ENCODE measurements around the gene CEP72.

The CEP72 gene

DNA sequence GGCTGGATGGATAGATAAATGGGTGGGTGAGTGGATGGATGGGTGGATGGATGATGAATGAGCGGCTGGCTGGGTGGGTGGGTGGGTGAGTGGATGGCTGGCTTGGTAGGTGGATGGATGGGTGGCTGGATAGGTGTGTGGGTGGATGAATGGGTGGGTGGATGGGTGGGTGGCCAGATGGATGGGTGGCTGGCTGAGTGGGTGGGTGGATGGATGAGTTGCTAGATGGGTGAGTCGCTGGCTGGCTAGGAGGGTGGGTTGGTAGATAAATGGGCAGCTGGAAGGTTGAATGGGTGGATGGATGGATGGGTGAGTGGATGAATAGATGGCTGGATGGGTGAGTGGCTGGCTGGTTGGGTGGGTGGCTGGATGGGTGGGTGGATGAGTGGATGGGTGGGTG is 27.9 kb upstream of the CEP72 start:
- H3K4me3 ChIP-seq (ENCODE audit: low read depth in 1 of 2, low read length in 1 of 2): no peak overlapping the region
- H3K36me3 ChIP-seq: no peaks in the 10 kb centered on the region
- H3K9me3 ChIP-seq: no peaks in the 10 kb centered on the region
- H3K27me3 ChIP-seq: peaks cover 61% of the 10 kb centered on the region
- no peaks in the 10 kb centered on the region for H3K4me1 ChIP-seq (ENCODE audit: control insufficient read depth in 1 of 2, insufficient read depth in 1 of 2, low read depth in 1 of 2, low read length in 1 of 2)
- TF ChIP-seq, protein P1, sequence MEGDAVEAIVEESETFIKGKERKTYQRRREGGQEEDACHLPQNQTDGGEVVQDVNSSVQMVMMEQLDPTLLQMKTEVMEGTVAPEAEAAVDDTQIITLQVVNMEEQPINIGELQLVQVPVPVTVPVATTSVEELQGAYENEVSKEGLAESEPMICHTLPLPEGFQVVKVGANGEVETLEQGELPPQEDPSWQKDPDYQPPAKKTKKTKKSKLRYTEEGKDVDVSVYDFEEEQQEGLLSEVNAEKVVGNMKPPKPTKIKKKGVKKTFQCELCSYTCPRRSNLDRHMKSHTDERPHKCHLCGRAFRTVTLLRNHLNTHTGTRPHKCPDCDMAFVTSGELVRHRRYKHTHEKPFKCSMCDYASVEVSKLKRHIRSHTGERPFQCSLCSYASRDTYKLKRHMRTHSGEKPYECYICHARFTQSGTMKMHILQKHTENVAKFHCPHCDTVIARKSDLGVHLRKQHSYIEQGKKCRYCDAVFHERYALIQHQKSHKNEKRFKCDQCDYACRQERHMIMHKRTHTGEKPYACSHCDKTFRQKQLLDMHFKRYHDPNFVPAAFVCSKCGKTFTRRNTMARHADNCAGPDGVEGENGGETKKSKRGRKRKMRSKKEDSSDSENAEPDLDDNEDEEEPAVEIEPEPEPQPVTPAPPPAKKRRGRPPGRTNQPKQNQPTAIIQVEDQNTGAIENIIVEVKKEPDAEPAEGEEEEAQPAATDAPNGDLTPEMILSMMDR (IDR thresholded peaks at IDR 0.05): no peak
- no peak overlapping the region for H3K27ac ChIP-seq

- TF ChIP-seq, protein P1 (IDR thresholded peaks at IDR 0.05): no peak
- Histone ChIP-seq H3K4me3 (ENCODE audit: low read depth in 1 of 2, low read length in 1 of 2) (no peak overlapping the region), H3K9me3 (no peaks in the 10 kb centered on the region), H3K36me3 (no peaks in the 10 kb centered on the region), H3K27ac (no peak overlapping the region), H3K27me3 (peaks cover 55% of the 10 kb centered on the region), H3K4me1 (ENCODE audit: control insufficient read depth in 1 of 2, insufficient read depth in 1 of 2, low read depth in 1 of 2, low read length in 1 of 2) (no peaks in the 10 kb centered on the region)
These were observed 27.3 kb upstream of the CEP72 start for GRCh38 chr5:584846-585245.

GRCh38 chr5:585556-585955 is 26.6 kb upstream of the CEP72 start:
- TF ChIP-seq, protein P1 (IDR thresholded peaks at IDR 0.05): no peak
- H3K36me3 ChIP-seq: no peaks in the 10 kb centered on the region
- H3K4me1 ChIP-seq (ENCODE audit: control insufficient read depth in 1 of 2, insufficient read depth in 1 of 2, low read depth in 1 of 2, low read length in 1 of 2): no peaks in the 10 kb centered on the region
- H3K4me3 ChIP-seq (ENCODE audit: low read depth in 1 of 2, low read length in 1 of 2): no peak overlapping the region
- no peak overlapping the region for H3K27ac ChIP-seq
- H3K27me3 ChIP-seq: peaks cover 53% of the 10 kb centered on the region
- no peaks in the 10 kb centered on the region for H3K9me3 ChIP-seq

DNA sequence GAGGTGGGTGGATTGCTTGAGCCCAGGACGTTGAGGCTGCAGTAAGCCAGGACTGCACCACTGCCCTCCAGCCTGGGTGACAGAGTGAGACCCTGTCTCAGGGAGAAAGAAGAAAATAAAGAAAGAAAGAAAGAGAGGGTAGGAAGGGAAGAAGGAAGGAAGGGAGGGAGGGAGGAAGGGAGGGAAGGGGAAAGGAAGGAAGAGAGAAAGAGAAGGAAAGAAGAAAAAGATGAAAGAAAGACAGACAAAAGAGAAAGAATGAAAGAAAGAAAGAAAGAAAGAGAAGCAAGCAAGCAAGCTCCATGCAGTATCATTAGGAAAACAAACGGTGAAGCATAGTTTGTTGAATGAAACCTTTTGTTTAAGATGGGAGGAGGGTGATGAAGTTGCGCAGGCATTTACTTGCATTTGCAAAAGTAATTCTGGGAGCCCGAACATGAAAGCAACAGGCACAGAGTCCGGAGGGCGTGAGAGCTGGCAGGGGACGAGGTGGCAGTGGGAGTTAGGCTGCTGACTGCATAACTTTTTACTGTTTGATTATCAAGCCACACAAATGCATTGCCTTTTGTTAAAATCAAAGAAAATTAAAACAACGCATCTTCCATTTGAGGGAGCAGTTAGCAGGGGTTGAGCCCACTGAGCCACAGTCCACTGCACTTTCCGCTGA is 26.0 kb upstream of the CEP72 start:
- Histone ChIP-seq H3K27me3 (peaks cover 52% of the 10 kb centered on the region), H3K4me3 (ENCODE audit: low read depth in 1 of 2, low read length in 1 of 2) (no peak overlapping the region), H3K9me3 (no peaks in the 10 kb centered on the region), H3K27ac (no peak overlapping the region), H3K4me1 (ENCODE audit: control insufficient read depth in 1 of 2, insufficient read depth in 1 of 2, low read depth in 1 of 2, low read length in 1 of 2) (no peaks in the 10 kb centered on the region), H3K36me3 (no peaks in the 10 kb centered on the region)
- TF ChIP-seq, protein P1 (IDR thresholded peaks at IDR 0.05): no peak

DNA sequence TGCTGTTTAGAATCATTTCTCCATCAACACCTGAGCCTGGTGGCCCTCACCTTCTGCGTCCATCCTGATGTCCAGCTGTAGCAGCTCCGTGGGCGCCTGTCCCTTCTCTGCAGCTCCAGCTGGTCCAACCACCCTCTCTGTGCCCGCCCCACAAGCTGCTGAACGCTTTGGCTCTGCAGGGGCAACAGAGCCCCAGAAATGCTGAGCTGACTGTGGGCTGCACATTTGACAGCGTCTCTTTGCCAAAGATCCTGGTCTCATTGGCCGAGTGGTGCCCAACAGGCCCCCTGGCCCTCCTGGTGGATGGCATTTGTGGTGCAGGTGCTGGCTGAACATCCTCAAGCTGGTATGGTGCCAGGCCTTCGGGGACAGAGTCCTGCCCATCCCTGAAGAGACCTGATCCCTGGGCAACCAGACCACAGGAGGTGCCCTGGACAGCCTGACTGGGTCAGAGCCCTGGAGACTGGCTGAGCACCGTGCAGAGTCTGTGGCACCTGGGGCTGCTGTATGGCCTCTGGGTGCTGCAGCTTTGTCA is 25.3 kb upstream of the CEP72 start:
- Histone ChIP-seq H3K27me3 (peaks cover 50% of the 10 kb centered on the region), H3K27ac (no peak overlapping the region), H3K4me1 (ENCODE audit: control insufficient read depth in 1 of 2, insufficient read depth in 1 of 2, low read depth in 1 of 2, low read length in 1 of 2) (no peaks in the 10 kb centered on the region), H3K9me3 (no peaks in the 10 kb centered on the region), H3K36me3 (no peaks in the 10 kb centered on the region), H3K4me3 (ENCODE audit: low read depth in 1 of 2, low read length in 1 of 2) (no peak overlapping the region)
- TF ChIP-seq, protein P1 (IDR thresholded peaks at IDR 0.05): no peak
